Stimulated activated naive CD4-positive, alpha-beta T cell treated with Interleukin-2 at 50 U/mL for 16 hours (primary cell): Measurements from ENCODE around the gene PRIMA1.

Experiments used
- DNase-seq: peaks from one replicate; lab custom pipeline; 2025; lab: John Stamatoyannopoulos, UW

PRIMA1 gene

DNA sequence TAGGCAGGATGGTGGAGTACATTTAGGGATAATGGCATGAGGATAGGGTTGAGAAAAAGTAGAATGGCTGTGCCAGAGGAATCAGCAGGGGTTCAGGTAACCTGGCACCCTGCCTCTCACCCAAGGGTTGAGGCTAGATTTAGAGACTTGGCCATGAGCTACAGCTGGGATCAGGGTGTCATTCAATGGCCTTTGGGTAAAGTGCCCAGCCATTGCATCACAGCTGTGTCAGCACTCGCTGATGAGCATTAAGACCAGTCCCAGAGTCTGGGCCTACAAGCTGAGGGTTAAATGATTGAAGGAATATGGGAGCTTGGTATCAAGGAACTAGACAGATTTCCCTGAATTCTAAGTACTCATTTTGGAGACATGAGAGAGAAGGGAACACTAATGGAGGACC is 113.9 kb downstream of the PRIMA1 start:
- no peak for DNase-seq

DNA sequence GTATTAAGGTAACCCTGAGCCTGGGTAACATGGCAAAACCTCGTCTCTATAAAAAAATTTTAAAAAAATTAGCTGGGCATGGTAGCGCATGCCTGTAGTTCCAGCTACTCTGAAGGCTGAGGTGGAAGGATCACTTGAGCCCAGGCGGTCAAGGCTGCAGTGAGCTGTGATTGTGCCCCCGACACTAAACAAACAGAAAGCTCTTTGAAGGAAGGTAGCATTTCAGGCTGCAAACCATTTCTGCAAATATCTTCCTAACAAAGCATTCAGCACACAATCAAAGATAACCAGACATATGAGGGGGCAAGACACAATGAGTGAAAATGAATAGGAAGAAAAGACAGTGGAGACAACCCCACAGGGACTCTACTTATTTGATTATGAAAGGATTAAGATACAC is 118.7 kb downstream of the PRIMA1 start:
- no peak for DNase-seq
